ENCODE measurements around the gene RAB23.

DNA sequence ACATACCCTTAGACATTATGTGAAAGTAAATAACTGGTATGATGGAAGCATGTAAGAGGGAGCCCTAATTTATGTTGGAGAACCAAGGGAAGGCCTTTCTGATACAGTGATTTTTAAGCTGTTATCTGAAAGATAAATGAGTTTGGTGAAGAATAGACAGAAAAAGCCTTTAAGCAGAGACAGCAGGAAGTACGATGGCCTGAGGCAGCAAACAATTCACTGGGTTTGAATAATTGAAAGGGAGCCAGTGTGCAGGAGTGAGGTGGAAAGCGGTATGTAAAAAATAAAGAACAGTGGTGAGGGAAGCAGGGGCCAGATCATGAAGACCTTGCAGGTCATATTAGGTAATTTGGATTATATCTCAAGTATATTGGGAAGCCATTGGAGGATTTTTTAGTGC lies 4.1 kb upstream of the RAB23 start:
- TF ChIP-seq, protein P1, sequence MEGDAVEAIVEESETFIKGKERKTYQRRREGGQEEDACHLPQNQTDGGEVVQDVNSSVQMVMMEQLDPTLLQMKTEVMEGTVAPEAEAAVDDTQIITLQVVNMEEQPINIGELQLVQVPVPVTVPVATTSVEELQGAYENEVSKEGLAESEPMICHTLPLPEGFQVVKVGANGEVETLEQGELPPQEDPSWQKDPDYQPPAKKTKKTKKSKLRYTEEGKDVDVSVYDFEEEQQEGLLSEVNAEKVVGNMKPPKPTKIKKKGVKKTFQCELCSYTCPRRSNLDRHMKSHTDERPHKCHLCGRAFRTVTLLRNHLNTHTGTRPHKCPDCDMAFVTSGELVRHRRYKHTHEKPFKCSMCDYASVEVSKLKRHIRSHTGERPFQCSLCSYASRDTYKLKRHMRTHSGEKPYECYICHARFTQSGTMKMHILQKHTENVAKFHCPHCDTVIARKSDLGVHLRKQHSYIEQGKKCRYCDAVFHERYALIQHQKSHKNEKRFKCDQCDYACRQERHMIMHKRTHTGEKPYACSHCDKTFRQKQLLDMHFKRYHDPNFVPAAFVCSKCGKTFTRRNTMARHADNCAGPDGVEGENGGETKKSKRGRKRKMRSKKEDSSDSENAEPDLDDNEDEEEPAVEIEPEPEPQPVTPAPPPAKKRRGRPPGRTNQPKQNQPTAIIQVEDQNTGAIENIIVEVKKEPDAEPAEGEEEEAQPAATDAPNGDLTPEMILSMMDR (conservative IDR thresholded peaks at IDR 0.05; ENCODE audit: low read length), result no peak
- TF ChIP-seq EZH2phosphoT487 (IDR thresholded peaks at IDR 0.05; ENCODE audit: borderline replicate concordance, low read depth, low read length), result no peak
